ENCODE results near the gene SRRD. TPM values are rescaled to one million over a fixed set of nuclear protein-coding genes. Genes with fewer than 3 reads are reported as not detected.

Gene SRRD
- total and polyA plus RNA-seq, 2 of the 8 experiments (the other 6 are each of a cell fraction or from before 2014, with no cell fraction given), result 17.1 to 25.3 TPM

GRCh38 chr22:26516503-26516902 is 32.8 kb downstream of the SRRD start:
- Histone ChIP-seq H4K8ac (ENCODE audit: extremely low read depth, insufficient read depth, low read length) (no peak overlapping the region), H3K23ac (ENCODE audit: insufficient read length) (no peak overlapping the region), H2AFZ (ENCODE audit: low read length) (no peak overlapping the region), H4K20me1 (replicated peaks in 1 of 2; ENCODE audit: control insufficient read depth in 1 of 2, insufficient read depth in 2 of 2, low read length in 2 of 2) (no peaks in the 10 kb centered on the region), H3K4me3 (ENCODE audit: extremely low read depth in 1 of 4, insufficient read depth in 2 of 4, low read depth in 3 of 4, low read length in 4 of 4) (no peak overlapping the region), H2BK12ac (ENCODE audit: low read depth, low read length) (no peak overlapping the region), H3K36me3 (ENCODE audit: control insufficient read depth in 2 of 4, insufficient read depth in 4 of 4, low read length in 3 of 4) (no peaks in the 10 kb centered on the region), H2BK20ac (ENCODE audit: low read length) (no peak overlapping the region), H2AK5ac (ENCODE audit: low read depth, low read length) (no peak overlapping the region), H2BK5ac (ENCODE audit: low read depth, low read length) (no peak overlapping the region), H2BK15ac (ENCODE audit: low read length) (no peak overlapping the region), H4K5ac (ENCODE audit: insufficient read length, low read depth, low read length) (no peak overlapping the region), H3K4me1 (replicated peaks in 1 of 4; ENCODE audit: control insufficient read depth in 3 of 4, insufficient read depth in 4 of 4, low read length in 3 of 4) (peaks cover 0 to 2% (median 1%) of the 10 kb centered on the region in 4 experiments; a peak in 3 of 7 replicates), H3K4me2 (ENCODE audit: insufficient read depth in 1 of 2, low read depth in 2 of 2, low read length in 2 of 2) (no peak overlapping the region), H3K79me1 (ENCODE audit: low read depth, low read length) (no peaks in the 10 kb centered on the region; the same call in 1 of the 2 replicates), H3K9me3 (ENCODE audit: insufficient read depth in 2 of 2, low read depth in 1 of 2, low read length in 1 of 2) (no peaks in the 10 kb centered on the region), H3K23me2 (ENCODE audit: low read depth, low read length) (peaks cover 6% of the 10 kb centered on the region; the same call in 1 of the 2 replicates), H3K27me3 (replicated peaks in 1 of 4; ENCODE audit: control insufficient read depth in 3 of 4, extremely low read depth in 1 of 4, insufficient read depth in 3 of 4, low read length in 3 of 4) (no peaks in the 10 kb centered on the region), H3K56ac (replicated peaks; ENCODE audit: insufficient read length, low read depth, low read length) (no peak overlapping the region), H2BK120ac (replicated peaks; ENCODE audit: low read depth, low read length) (no peak overlapping the region), H3K9ac (replicated peaks in 1 of 4; ENCODE audit: extremely low read depth in 1 of 4, low read depth in 3 of 4, low read length in 3 of 4) (no peak overlapping the region; a peak in 1 of 7 replicates), H3K18ac (ENCODE audit: extremely low read depth, low read length) (no peak overlapping the region), H4K91ac (replicated peaks; ENCODE audit: insufficient read length, low read length) (no peak overlapping the region), H3K14ac (ENCODE audit: insufficient read length) (no peak overlapping the region), H3K27ac (ENCODE audit: low read depth, low read length) (no peak overlapping the region), H3K4ac (replicated peaks; ENCODE audit: insufficient read length, low read depth, low read length) (no peak overlapping the region), H3K79me2 (ENCODE audit: control insufficient read depth in 1 of 2, insufficient read depth in 2 of 2, low read length in 2 of 2) (peaks cover 2 to 11% of the 10 kb centered on the region in 2 experiments)
- ChIA-PET CTCF (ENCODE audit: partially characterized antibody) (interaction anchor here (0.6 to 1.8 kb wide), 3 partner anchors 25 to 108 kb away, joined by 3 to 5 read pairs (median 4); no protein-coding TSS in a partner anchor), POLR2A (ENCODE audit: partially characterized antibody) (interaction anchor here (1.1 to 2.3 kb wide), 5 partner anchors 10 to 36 kb away, joined by 3 to 9 read pairs (median 4); partner anchors contain the start of genes HPS4 and SRRD)
- 100% methylated on average over 1 of the region's 1 CpG; no CpG with 5 or more reads in 1 of the 2 experiments for WGBS, 2 experiments (ENCODE audit: extremely low coverage in 1 of 2, insufficient coverage in 1 of 2, insufficient read length in 1 of 2, insufficient replicate concordance in 2 of 2, low coverage in 1 of 2, low lambda C conversion rate in 2 of 2, missing lambda C conversion rate in 1 of 2)
- DNase-seq (ENCODE audit: low read depth in 1 of 2, low spot score in 2 of 2) (no peak), FAIRE-seq (no peak)
- TF ChIP-seq NRF1 (IDR thresholded peaks at IDR 0.05; ENCODE audit: low read depth, low read length) (no peak), ATF3 (IDR thresholded peaks at IDR 0.05; ENCODE audit: insufficient read depth, low read depth, low read length) (no peak), GTF2F1 (IDR thresholded peaks at IDR 0.05; ENCODE audit: borderline replicate concordance, low read depth, low read length) (no peak), MAX (IDR thresholded peaks at IDR 0.05) (no peak), SP1 (IDR thresholded peaks at IDR 0.05; ENCODE audit: low read depth, low read length) (no peak), BACH1 (IDR thresholded peaks at IDR 0.05; ENCODE audit: low read length) (no peak)
